Fibroblast of the aortic adventitia (primary cell): ENCODE results near the gene FRS3. TPM values are rescaled to one million over a fixed set of nuclear protein-coding genes. Genes with fewer than 3 reads are reported as not detected.

Source experiments
- DNase-seq: peaks from one replicate; pipeline ENCODE4 v3.0.0-alpha.2; 2010; ENCODE audit warnings: low read depth
- H3K4me3 ChIP-seq: 2 replicates; pipeline ENCODE4 v1.5.1; 2011; ENCODE audit warnings: low read depth, mild to moderate bottlenecking, control low read depth, low read length, moderate library complexity
- total RNA-seq: library from RNA; depleted of rRNA; stranded (reverse); fragments of >200 nt; gene quantifications from 2 replicates; pipeline ENCODE4 v1.2.3, GENCODE V29; 2012; ENCODE audit warnings: low replicate concordance
- TF ChIP-seq, protein P1 (sequence below): IDR thresholded peaks from 2 replicates; pipeline ENCODE4 v1.5.1; 2011; ENCODE audit warnings: mild to moderate bottlenecking, low read length, control low read depth, inconsistent platforms; ENCODE audit not compliant: insufficient read depth

The FRS3 gene
- total RNA-seq, 1 donor, result 1.4 TPM

DNA sequence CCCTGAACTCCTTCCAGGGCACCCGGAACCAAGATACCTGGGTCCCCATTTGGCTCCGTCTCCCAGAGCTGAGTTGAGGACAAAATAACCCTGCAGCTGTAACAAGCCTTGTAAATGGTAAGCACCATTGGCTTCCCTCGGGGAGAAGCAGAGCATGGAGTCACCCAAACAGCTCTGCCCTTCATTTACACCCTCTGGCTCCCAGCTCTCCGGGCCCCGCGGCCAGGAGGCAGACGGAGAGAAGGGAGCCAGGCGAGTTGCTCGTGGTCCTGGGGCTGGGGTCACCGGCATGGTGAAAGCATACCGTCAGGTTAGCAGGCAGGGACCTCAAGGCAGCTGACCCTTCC is 46.4 kb downstream of the FRS3 start:
- TF ChIP-seq, protein P1, sequence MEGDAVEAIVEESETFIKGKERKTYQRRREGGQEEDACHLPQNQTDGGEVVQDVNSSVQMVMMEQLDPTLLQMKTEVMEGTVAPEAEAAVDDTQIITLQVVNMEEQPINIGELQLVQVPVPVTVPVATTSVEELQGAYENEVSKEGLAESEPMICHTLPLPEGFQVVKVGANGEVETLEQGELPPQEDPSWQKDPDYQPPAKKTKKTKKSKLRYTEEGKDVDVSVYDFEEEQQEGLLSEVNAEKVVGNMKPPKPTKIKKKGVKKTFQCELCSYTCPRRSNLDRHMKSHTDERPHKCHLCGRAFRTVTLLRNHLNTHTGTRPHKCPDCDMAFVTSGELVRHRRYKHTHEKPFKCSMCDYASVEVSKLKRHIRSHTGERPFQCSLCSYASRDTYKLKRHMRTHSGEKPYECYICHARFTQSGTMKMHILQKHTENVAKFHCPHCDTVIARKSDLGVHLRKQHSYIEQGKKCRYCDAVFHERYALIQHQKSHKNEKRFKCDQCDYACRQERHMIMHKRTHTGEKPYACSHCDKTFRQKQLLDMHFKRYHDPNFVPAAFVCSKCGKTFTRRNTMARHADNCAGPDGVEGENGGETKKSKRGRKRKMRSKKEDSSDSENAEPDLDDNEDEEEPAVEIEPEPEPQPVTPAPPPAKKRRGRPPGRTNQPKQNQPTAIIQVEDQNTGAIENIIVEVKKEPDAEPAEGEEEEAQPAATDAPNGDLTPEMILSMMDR, result no peak
- no peak for DNase-seq
- peak overlapping the region; percentile 75 for H3K4me3 ChIP-seq

DNA sequence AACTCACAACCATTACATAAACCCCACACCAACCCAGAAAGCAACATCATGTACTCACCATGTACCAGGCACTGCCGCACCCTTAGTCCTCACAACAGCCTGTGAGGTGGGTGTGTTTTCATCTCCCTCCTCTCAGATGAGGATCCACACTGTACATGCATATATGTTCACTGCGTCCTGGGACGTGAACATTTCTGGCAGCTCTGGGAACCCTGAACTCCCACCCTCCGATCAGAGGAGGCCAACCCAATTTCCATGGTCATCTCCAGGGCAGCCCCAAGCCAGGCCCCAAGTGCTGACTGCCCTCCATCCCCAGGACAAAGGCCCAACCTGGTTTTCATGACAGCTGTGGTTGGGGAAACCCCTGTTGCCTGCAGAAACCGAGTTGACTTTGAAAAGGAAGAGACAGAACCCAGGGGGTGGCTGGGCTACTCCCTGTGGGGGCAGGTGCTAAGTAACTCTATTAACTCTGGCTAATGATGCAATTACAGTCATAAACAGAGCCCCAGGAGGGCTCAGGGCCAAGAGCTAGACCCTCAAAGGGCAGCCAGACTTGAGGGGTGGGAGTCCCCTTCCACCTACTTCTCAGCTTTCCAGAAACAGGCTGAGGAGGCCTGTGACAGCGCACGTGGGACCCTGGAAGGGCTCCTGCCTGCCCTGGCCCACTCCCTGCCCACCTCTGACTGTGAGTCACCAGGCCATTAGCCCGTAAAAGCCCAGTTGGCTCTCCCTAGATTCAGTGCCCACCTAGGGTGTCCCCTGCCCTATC is 46.9 kb downstream of the FRS3 start:
- H3K4me3 ChIP-seq, result no peak overlapping the region
- TF ChIP-seq, protein P1, result no peak
- no peak for DNase-seq

DNA sequence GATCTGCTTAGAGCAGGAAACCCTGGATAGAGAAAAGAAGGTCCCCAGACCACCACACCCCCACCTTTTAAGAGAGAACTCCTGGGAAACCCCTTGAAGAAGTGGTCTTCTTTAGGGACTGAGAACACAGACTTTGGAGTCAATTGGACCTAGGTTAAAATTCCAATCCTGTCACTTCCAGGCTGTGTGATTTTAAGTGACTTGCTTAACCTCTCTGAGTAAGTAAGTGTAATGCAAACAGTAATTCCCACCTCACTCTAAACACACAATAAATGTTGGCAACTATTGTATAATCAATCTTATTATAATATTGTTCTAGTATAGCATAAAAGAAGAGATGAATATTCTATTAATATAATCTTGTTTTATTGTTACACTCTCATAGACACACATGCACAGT is 47.6 kb downstream of the FRS3 start:
- H3K4me3 ChIP-seq, result no peak overlapping the region
- DNase-seq, result no peak
- TF ChIP-seq, protein P1, result no peak

DNA sequence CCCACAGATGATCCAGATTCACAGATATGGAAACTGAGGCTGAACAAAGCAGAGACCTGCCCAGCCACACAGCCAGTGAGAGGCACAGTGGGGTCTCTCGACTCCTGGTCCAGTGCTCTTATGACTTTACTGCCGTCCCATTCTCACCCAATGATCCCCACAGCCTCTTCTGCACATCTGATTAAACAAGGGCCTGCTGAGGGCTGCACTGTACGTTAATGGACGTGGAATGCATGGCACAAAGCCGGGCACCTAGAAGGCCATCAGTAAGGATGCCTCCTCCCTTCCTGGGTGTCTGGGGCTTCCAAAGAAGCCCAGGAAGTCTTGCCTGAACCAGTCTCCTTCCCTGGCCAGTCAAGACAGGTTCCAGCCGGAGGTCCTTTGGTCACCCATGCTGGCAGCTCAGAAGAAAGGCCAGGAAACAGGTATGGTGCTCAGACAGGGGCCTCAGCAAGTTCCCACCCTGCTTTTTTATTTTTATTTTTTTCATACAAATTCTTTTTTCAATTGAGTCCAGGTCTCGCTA is 48.1 kb downstream of the FRS3 start:
- TF ChIP-seq, protein P1, result no peak
- no peak for DNase-seq

DNA sequence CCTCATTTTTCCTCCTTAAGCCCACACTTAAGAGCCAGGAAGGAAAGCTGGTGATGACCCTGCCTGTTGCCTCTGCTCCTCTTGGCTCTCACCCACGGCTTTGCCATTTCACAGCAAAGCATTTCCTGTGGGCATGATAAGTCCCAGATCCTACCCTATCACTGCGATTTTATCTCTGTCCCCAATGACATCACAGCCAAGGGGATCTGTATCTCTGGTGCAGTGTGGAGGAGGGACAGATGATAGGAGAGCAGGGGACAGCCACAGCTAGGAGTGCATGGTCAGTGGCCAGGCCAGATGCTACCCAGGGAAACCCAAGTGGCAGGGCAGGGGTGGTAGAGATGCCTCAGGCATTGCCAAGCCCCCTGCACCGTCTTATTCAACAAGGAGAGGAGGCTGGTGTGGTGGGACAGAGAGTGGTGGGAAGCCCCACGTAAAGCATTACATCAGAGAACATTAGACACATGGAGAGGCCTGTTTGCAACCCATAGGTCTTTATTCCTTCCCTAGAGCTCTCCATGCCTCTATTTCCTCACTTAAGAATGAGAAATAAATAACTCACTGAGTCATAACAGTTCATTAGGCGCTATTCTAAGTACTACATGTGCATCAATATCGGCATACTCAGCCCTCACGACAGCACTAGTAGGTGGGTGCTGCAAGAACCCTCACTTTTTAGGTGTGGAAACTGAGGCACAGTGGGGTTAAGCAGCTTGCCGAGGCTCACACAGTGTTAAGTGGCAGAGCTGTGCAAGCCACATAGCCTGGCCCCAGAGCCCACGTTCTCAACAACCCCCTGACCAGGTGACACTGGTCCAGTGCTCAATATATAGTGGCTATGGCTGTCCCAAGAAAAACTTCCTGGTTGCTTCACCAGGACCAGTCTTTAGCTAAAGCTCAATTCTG is 48.9 kb downstream of the FRS3 start:
- DNase-seq, result no peak
- TF ChIP-seq, protein P1, result no peak
- H3K4me3 ChIP-seq, result no peak overlapping the region

More for the DNA sequence above, 48.1 kb downstream of the FRS3 start:
- H3K4me3 ChIP-seq, result no peak overlapping the region

DNA sequence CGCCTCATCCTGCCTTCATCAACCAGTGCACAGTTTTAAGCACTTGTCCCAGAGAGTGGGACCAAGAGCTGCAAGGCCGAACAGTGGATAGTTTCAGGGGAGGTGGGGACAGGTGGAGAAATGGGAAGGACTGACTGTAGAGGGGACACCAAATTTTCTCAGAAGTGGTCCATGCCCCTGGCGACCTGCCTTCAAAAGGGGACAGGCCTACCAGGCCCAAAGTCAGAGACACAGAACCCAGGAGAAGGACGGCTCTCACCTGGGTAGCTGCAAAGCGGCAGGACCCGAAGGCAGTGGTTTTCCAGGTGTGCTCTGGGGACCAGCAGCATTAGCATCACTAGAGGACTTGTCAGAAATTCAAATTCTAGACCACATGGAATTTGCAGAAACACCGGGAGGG is 50.1 kb downstream of the FRS3 start:
- DNase-seq, result no peak
- H3K4me3 ChIP-seq, result no peak overlapping the region
- TF ChIP-seq, protein P1, result no peak
